SK-N-MC (cell line): ENCODE measurements around the gene ORC3.

Source experiments
- EZH2 ChIP-seq: fragments of 200-600 bp; sonication (generic); IDR thresholded peaks from one replicate; pipeline ENCODE4 v1.6.1; 2017; ENCODE audit warnings: antibody characterized with exemption
- POLR2AphosphoS5 ChIP-seq: IDR thresholded peaks from 2 replicates; pipeline ENCODE4 v1.6.1; 2012; ENCODE audit warnings: mild to moderate bottlenecking, low read depth, low read length, borderline replicate concordance

DNA sequence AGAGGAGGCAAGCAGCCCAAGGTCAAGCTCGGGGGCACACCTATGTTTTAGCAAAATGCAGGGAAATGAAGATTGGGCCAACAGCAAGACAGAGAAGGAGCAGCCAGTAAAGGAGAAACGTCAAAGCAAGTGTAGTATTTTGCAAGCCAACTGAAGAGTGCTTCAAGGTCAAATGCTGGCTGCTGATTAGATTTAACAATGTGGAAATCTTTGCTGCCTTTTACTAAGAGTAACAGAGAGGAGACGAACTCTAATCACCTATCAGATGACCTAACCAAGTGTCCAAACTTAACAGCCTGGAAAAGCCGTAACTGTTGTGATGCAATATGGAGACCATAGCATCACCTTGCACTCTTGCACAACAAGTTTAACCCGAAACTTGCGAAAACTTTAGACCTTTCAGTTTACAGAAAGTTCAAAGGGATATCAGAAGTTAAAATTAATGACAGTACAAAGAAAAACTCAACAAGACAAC lies 81.7 kb downstream of the ORC3 start:
- no peak for TF ChIP-seq EZH2
- TF ChIP-seq POLR2AphosphoS5: no peak
